Stimulated activated CD4-positive, alpha-beta T cell treated with anti-CD3 and anti-CD28 coated beads, Interleukin-2, amount 100 ng/mL, for 4 hours (primary cell): Measurements from ENCODE around the gene MCUB.
"Not testable (repeated sequence)": the region's sequence is repeated elsewhere in the genome, so short reads cannot be mapped to it uniquely, and the experiment has no call there.

ENCODE experiments used
- DNase-seq: peaks from one replicate; pipeline ENCODE4 v3.0.0-alpha.2; 2020; ENCODE audit warnings: low read depth

MCUB gene, protein sequence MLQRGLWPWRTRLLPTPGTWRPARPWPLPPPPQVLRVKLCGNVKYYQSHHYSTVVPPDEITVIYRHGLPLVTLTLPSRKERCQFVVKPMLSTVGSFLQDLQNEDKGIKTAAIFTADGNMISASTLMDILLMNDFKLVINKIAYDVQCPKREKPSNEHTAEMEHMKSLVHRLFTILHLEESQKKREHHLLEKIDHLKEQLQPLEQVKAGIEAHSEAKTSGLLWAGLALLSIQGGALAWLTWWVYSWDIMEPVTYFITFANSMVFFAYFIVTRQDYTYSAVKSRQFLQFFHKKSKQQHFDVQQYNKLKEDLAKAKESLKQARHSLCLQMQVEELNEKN

DNA sequence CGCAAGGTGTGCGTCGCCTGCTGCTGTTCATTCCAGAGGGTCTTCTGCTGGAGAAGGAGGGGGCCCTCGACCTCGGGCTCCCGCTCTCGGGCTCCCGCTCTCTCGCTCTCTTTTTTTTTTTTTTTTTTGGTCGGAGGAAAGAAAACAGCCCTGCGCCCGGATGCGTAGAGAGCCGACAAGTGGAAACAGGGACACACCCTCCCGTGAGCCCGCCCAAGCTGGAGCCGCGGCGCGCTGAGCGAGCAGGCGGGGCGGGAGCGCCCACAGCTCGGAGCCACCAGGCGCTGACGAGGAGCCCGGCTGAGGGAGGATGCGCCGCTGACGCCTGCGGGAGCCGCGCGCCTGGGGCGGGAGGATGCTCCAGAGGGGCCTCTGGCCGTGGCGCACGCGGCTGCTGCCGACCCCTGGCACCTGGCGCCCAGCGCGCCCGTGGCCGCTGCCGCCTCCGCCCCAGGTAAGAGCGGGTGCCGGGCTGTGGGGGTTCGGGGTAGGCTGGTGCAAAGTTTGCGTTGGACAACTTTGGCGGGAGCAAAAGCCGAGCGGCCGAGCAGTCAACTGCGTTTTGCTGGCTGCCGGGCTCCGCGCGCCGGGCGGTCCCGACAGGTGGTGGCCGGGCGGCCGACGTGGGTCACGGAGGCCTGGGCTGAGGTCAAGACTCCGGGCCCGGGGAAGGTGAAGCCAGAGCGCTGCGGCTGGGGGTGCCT lies at the start of gene MCUB:
MCUB (plus strand) TSS at position 264 of the 704 bp plus-strand sequence; CDS start at position 356, 92 bp downstream.
- DNase-seq, result peak; percentile 87

DNA sequence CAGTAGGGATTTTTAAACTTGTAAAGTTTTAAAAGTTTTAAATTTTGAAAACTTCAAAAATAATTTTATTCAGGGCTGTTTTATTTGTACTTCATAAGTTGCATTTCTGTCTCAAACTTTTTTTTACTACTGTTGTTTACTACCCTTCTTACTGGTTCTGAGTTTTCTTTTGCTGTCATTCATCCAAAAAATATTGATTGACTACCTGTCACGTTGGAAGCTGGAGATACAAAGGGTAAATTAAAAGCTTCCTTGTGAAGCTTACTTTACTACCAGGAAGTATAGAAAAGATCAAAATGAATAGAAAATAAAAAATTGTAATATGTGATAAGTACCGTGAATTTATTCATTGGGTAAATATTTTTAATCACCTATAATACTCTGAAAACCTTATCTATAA lies 49.4 kb upstream of the MCUB start:
- no peak for DNase-seq

DNA sequence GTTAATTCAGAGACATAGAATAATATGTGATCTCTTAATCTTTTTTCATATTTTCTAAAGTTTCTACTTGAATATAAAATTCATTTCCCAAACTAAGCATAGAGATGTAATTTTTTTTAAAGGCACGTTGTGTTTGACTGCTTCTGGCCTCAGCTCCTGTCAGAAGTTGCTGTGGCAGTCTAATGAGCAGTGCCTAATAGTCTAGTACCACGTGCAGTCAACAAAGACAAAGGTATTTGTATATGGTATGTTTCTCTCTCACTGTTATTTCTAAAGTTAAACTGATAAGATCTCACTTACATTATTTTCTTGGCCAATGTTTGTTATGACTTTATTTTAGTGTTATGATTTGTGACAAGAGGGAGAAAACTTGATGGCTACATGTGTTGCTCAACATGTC lies 48.6 kb upstream of the MCUB start:
- no peak for DNase-seq

DNA sequence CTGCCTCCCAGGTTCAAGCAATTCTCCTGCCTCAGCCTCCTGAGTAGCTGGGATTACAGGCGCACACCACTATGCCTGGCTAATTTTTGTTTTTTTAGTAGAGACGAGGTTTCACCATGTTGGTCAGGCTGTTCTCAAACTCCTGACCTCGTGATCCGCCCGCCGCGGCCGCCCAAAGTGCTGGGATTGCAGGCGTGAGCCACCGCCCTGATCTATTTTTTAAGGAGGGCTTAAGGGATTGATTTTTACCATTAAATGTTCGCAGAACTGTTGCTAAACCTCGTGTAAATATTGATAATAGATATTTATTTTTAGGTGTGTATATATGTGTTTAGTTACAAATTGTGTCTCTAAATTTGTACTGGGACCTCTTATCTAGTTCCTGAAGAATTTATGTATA lies 46.7 kb upstream of the MCUB start:
- not testable (repeated sequence) for DNase-seq

DNA sequence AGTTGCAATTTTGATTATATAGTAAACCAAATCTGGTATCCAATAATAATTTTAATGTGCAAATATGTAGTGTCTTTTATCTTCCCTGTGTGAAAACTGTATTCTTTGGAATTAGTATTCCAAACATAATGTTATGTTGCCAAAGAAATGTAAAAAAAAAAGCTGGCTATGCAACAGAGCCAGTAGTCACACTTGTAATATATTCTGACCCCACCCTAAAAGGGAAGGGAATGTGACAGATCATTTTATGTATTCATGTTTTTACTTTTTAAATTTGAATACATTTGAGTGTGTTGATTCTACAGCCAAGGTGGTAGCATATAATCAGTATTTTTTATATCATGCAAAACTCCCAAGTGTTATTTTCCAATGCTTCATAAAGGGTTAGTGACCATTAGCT lies 27.9 kb upstream of the MCUB start:
- DNase-seq, result no peak

DNA sequence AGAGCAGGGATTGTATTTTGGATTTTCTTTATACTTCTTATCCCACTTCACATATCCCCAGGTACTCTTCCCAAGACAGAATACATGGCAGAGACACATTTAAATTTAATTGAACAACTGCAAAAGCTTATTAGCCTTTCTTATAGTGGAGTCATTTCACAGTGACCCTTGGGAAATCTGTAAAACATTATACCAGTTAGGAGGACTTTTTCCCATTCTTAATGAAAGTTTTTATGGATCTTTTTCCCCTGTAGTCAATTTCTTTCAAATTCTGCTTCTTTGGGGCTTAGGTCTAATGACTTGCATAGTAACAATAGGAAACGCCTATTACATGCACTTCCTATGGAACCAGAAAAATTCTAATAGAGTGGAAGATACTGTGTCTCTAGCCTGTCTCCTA lies 14.6 kb upstream of the MCUB start:
- no peak for DNase-seq

DNA sequence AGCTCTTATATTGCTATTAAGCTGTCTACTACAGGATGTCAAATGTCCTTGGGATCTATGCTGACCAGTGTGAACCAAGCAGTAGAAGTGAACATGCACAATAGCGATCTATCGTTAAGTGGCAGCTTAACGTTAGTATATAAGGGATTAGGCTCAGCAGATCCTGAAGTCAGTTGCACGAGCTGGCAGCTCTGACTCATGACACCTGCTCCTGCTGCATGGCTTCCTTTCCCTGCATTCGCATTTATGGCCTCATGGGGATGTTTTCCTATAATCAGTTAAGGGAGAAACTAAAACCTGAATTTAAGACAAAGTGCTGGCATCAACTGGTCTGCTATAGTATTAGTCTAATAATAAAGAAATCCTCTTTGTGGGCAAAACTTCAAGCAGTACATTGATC lies 12.7 kb upstream of the MCUB start:
- no peak for DNase-seq

DNA sequence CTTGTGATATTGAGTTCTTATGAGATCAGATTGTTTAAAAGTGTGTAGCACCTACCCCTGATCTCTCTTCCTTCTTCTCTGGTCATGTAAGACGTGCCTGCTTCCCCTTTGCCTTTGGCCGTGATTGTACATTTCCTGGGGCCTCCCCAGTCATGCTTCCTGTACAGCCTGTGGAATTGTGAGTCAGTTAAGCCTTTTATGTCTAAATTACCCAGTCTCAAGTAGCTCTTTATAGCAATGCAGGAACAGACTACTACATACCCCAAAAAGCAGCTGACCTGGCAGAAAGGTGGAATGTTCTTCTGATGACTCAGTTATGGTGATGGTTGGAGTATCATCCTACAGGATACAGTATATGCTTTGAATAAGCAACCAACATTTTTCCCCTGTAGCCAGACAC lies 11.4 kb upstream of the MCUB start:
- peak; percentile 16 for DNase-seq

DNA sequence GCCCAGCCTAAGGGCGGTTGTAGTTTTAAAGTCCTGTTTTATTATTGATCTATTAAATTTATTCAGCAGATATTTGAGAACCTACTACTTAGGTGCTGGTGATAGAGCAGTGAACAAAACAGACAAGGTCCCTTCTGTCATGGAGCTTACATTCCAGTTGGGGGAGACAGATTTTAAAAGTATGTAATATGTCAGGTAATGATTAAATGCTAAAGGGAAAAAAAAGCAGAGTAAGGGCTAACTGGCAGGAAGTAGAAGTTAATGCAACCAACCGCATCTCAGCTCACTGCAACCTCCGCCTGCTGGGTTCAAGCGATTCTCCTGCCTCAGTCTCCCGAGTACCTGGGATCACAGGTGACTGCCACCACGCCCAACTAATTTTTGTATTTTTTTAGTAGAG lies 7.8 kb upstream of the MCUB start:
- DNase-seq, result no peak

DNA sequence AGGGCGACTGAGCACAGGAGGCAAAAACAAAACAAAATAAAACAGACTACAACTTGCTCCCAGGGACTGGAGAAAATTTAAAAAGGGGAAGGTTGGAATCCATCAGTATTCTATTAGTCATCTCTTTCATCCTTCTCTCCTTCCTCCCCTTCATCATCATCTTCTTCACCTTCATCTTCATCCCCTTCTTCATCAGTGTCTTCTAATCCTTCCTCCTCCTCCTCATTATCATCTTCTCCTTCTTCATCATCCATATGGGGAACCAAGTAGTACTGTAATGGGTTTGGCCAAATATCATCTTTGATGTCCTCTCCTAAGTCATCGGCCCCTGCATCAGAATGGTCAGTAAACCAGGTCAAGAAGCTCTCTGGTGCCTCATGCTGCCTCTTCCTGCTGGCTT lies 6.9 kb upstream of the MCUB start:
- DNase-seq, result no peak

DNA sequence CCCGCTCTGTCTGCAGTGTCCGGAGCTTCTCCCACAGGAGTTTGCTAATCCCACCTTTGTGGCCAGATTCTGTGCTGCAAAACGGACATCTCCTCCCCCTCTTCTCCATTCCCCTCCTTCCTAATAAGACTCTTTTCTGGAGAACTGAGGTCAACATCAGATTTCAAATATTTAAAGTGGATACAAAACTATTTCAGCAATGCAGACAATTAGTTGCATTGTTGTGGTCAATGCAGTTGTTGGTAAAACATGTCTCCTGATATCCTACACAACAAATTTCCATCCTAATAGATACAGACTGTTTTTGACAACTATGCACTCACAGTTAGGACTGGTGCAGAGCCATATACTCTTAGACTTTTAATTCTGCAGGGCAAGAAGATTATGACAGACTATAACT lies 5.1 kb upstream of the MCUB start:
- no peak for DNase-seq

DNA sequence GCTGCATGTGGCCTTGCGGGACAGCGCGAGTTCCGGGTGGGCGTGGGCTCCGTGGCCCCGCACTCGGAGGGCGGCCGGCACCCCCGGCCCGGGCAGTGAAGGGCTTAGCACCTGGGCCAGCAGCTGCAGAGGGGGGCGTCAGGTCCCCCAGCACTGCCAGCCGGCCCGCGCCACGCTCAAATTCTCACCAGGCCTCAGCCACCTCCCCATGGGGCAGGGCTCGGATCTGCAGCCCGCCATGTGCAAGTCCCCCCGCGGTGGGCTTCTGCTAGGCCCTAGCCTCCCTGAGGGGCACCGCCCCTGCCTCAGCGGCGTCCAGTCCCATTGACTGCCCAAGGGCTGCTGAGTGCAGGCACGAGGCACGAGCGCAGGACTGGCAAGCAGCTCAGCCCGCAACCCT lies 2.6 kb upstream of the MCUB start:
- DNase-seq, result no peak

DNA sequence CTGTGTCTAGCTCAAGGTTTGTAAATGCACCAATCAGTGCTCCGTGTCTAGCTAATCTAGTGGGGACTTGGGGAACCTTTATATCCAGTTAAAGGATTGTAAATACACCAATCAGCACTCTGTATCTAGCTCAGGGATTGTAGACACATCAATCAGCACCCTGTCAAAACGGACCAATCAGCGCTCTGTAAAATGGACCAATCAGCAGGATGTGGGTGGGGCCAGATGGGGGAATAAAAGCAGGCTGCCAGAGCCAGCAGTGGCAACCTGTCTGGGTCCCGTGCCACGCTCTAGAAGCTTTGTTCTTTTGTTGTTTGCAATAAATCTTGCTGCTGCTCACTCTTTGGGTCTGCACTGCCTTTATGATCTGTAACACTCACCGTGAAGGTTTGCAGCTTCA lies 2.0 kb upstream of the MCUB start:
- DNase-seq, result not testable (repeated sequence)

DNA sequence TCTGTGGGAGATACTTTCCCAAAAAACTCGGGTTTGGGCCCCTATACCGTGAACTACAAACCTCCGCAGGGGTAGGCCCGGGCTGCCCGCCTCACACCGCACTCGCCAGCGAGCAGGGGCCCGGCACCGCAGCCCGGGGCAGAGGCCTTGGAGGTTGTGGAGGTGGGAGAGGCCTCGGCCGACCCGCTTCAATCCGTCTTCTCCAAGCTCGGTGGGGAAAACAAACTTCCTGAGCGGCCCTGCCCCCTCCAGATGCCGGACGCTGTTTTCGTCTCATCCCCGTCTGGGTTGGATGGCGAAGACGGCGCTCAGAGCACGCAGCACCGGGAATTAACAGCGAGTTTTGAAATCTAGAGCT lies 442 bp upstream of the MCUB start:
- no peak for DNase-seq

DNA sequence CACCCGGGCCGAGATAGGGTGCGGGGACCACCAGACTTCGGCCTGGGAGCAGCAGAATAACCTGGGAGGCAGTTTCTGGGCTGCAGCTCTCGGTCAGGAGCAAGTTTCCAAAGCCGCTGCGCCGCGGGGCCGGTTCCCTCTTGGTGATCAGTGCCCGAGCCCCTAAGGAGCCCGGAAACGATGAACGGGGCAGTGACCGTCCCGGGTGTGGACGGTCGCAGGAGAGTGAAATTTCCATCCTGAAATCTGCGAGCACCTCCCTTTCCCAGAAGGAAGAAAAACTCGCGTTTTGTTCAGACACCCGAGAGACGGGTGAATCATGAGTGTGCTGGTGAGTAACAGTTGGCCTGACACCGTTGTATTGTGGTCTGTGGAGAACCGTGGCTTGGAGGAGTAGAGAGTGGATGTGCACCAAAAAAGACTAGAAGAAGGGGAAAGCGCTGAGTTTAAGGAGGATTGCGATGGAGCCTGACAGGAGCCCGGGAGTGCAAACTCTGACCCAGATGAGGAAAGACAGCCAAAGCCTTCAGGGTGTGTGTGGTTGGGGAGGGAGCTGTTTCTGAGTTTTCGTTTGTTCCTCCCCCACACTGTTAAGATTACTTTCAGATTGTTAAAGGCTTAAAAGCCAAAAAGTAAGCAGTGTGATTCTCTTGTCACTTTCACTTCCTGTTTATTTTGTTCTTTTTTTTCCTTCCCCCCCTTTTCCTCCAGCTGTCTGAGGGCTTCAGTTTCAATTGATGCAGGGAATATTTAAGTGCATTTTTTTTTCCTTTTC lies 828 bp downstream of the MCUB start:
- peak; percentile 49 for DNase-seq

DNA sequence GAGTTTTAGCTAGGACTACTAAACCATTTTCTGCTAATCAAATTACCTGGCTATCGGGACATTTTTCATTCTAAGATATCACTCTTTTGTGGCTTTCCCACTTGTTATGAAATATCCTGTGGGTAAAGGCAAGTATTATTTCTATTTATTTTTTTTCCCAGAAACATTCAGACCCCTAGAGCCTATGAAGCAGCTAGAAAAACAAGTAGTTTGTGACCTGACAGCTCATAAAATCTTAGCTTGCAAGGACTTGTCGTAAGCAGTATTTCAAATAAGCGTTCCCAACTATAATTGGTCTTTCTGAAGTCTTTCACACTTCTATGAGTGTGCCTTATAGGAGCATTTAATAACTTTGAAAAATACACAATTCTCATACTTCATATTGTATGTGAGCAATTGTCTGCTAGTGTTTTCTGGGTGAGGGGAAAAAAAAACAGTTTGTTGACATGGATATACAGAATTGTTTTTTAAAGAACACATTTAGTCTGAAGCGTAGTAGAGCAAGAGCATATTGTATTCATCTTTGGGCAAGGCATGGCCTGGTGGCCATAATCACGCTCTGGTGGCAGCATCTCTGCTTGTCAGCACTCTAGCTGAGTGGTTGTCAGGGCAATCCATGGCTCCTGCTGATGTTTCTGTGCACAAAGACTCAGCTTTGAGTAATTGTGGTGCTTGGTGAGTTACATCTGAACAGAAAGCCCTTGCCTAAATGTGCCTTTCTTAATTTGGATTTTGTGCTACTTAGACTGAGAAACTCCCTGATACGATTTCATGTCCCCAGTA lies 2.6 kb downstream of the MCUB start:
- no peak for DNase-seq

DNA sequence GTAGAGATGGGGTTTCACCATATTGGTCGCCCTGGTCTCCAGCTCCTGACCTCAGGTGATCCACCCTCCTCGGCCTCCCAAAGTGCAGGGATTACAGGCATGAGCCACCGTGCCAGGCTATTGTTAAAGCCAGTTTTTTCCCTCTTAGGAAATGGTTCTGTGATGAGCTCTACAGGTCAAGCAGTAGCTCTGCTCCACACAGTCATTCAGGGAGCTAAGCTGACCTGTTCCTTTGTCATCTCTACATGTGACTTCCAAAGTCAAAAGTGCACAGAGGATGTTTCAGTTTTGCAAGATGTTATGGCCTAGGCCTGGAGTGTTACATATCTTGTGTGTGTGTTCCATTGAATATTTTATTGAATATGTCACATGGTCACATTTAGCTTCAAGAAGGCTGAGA lies 11.4 kb downstream of the MCUB start:
- DNase-seq, result no peak

DNA sequence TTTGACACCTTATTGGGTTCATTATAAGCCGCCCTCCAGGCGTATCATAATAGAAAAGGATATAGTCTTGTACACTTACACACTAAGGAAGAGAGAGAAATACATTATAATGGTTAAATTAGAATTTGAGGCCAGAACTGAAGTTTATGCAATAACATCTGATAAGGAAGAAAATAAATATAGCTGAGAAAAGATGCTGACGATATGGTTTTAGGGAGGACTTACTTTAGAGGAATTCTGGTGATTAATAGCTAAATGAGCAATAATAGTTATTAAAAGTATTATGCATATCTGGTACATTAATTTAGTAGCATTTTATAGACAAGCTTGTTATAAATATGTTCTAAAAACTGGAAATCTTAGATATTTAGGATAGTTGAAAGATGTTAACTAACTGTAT lies 12.1 kb downstream of the MCUB start:
- DNase-seq, result no peak

DNA sequence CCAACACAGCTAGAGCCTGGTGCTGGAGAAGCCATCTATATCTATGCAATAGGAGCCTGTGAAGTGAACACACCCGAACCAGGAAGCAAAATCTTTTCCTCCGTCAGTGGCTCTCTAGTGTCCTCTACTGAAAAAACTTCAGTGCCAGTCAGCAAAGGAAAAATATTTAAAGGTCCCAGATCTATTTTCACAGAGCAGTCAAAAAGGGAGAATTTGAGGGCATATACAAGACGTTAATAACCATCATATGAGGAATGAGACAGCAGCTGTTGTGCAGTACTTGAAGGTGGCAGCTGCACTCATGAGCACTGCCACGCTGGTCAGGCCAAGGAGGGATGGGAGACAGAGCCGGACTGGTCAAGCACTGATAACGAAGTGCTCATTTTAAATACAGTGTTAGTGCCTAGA lies 14.4 kb downstream of the MCUB start:
- no peak for DNase-seq

DNA sequence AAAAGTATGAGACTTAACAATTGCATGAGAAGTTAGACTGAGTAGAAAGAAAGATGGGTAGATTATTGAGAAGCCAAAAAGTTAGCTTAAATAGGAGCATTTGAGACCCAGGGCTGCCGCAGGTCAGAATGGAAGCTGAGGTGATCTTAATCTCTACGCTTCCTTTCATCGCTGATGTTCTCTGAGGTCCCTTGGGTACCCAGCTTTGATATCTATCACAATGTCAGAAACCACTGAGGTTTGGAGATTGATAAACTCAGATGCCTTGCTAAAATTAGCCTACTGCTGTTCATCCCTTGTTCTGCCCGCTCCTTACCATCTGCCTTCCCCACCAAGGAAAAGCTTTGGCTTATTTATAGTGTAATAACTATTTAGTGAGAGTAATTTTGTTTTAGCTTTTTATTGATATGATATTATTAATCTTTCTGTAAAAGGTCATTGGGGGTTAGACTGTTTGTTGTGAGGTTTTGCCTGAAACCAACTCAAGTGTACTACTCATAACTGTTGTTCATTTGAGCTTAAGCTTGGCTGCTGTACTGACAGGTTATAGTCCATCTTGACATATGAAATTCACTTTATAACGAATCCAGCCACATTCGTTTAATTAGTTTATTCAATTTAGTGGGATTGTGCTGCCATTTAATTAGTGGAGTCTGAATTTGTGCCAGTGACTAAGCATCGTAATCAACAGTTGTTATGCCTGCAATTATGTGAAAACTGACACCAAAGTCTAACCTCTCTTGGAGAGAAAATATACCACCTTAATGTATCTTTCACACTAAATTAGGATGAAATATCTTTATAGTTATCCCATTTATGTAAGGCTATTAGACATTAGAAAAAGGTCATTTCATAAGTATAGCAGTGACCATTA lies 15.1 kb downstream of the MCUB start:
- DNase-seq, result no peak

DNA sequence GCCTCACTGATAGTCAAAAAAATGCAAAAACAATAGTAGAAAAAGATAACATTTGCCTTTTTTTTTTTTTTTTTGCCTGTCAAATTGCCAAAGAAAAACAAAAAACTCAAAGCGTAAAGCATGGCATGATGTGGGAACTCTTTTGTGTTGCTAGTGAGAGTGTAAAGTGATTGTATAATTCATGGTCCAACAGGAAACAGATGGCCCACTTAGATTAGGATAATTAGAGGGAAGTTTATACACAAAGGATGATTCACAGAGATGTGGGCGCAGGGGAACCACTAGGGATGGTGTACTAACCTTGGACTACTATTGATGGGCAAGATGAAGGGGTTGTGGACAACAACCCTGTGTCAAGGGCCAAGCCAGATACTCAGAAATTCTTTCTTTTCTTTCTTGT lies 16.4 kb downstream of the MCUB start:
- DNase-seq, result no peak
